Frontal cortex (tissue), 4 donors: ENCODE measurements around the gene AATF. TPM values are rescaled to one million over a fixed set of nuclear protein-coding genes. Genes with fewer than 3 reads are reported as not detected.
"Not testable (repeated sequence)": the region's sequence is repeated elsewhere in the genome, so short reads cannot be mapped to it uniquely, and the experiment has no call there.

ENCODE experiments used
- DNase-seq, 2 donors: peaks; one replicate each; pipeline ENCODE4 v3.0.0; 2012; ENCODE audit warnings: low spot score in 2 of 2
- FAIRE-seq: peaks from 2 replicates; lab custom pipeline; 2012; peaks lifted over from hg19 to GRCh38; lab: Jason Lieb, UNC
- total RNA-seq: library from RNA; depleted of rRNA; stranded (reverse); fragments of >200 nt; gene quantifications from one replicate; pipeline ENCODE4 v1.2.3, GENCODE V29; 2014
- donor health status: control.
- donor health status: control.
- donor health status: control.

AATF gene
- total RNA-seq, 1 donor from 2014 or later: 21.2 TPM

GRCh38 chr17:37066322-37067255 is 117.8 kb downstream of the AATF start:
- FAIRE-seq: no peak

GRCh38 chr17:37067555-37068111 is 118.9 kb downstream of the AATF start:
- DNase-seq (no peak), FAIRE-seq (no peak)

More at GRCh38 chr17:37066322-37067255, 117.8 kb downstream of the AATF start:
- DNase-seq: no peak

GRCh38 chr17:37068266-37068665 is 119.5 kb downstream of the AATF start:
- DNase-seq (no peak), FAIRE-seq (no peak)

GRCh38 chr17:37069087-37069486 is 120.3 kb downstream of the AATF start:
- DNase-seq (no peak), FAIRE-seq (no peak)

- not testable (repeated sequence) for FAIRE-seq, DNase-seq
These were observed 124.7 kb downstream of the AATF start for GRCh38 chr17:37073464-37073863.

GRCh38 chr17:37079065-37079708 is 130.4 kb downstream of the AATF start:
- DNase-seq (no peak), FAIRE-seq (no peak)

GRCh38 chr17:37079735-37080134 is 131.0 kb downstream of the AATF start:
- FAIRE-seq (no peak), DNase-seq (no peak)

GRCh38 chr17:37081287-37081686 is 132.5 kb downstream of the AATF start:
- FAIRE-seq (no peak), DNase-seq (no peak)

GRCh38 chr17:37082311-37082860 is 133.6 kb downstream of the AATF start:
- DNase-seq (no peak), FAIRE-seq (no peak)

GRCh38 chr17:37082985-37083384 is 134.2 kb downstream of the AATF start:
- DNase-seq: no peak
- FAIRE-seq: no peak

GRCh38 chr17:37083456-37083855 is 134.7 kb downstream of the AATF start:
- FAIRE-seq: no peak
- DNase-seq: no peak

GRCh38 chr17:37084372-37084771 is 135.6 kb downstream of the AATF start:
- FAIRE-seq (no peak), DNase-seq (no peak)

- DNase-seq: no peak
- no peak for FAIRE-seq
These were observed 137.6 kb downstream of the AATF start for GRCh38 chr17:37086334-37086733.

GRCh38 chr17:37086948-37087347 is 138.2 kb downstream of the AATF start:
- no peak for FAIRE-seq
- DNase-seq: no peak

- no peak for DNase-seq
- FAIRE-seq: no peak
These were observed 138.9 kb downstream of the AATF start for GRCh38 chr17:37087683-37088082.

- DNase-seq: no peak
- no peak for FAIRE-seq
These were observed 139.7 kb downstream of the AATF start for GRCh38 chr17:37088459-37088858.

GRCh38 chr17:37088913-37089312 is 140.2 kb downstream of the AATF start:
- DNase-seq (no peak), FAIRE-seq (no peak)

- DNase-seq (no peak), FAIRE-seq (no peak)
These were observed 141.2 kb downstream of the AATF start for GRCh38 chr17:37089956-37090355.

GRCh38 chr17:37090941-37091340 is 142.2 kb downstream of the AATF start:
- DNase-seq (no peak), FAIRE-seq (no peak)

- no peak for FAIRE-seq
- no peak for DNase-seq
These were observed 143.3 kb downstream of the AATF start for GRCh38 chr17:37092071-37092470.

- no peak for DNase-seq
- FAIRE-seq: no peak
These were observed 143.9 kb downstream of the AATF start for GRCh38 chr17:37092701-37093100.
